ENCODE measurements around the gene UST. TPM values are rescaled to one million over a fixed set of nuclear protein-coding genes. Genes with fewer than 3 reads are reported as not detected.
A peak's percentile ranks its signal among the peaks of the same experiment; 100 is the strongest.

The UST gene
- total RNA-seq, 1 donor = 36.1 TPM

GRCh38 chr6:148831531-148831930, 84.7 kb downstream of the UST start:
- peak; percentile 90 for DNase-seq (ENCODE audit: low read depth)
- no peak overlapping the region for H3K4me3 ChIP-seq (ENCODE audit: low read depth, low read length)
- no peak for TF ChIP-seq CTCF (IDR thresholded peaks at IDR 0.05; ENCODE audit: insufficient read depth, low read length)

GRCh38 chr6:148835920-148836441, 89.2 kb downstream of the UST start:
- H3K4me3 ChIP-seq (ENCODE audit: low read depth, low read length) = no peak overlapping the region
- DNase-seq (ENCODE audit: low read depth) = peak; percentile 86
- TF ChIP-seq CTCF (IDR thresholded peaks at IDR 0.05; ENCODE audit: insufficient read depth, low read length) = no peak

GRCh38 chr6:148836751-148837150, 89.9 kb downstream of the UST start:
- no peak overlapping the region for H3K4me3 ChIP-seq (ENCODE audit: low read depth, low read length)
- DNase-seq (ENCODE audit: low read depth) = no peak
- no peak for TF ChIP-seq CTCF (IDR thresholded peaks at IDR 0.05; ENCODE audit: insufficient read depth, low read length)

GRCh38 chr6:148837941-148838340, 91.1 kb downstream of the UST start:
- no peak for DNase-seq (ENCODE audit: low read depth)
- no peak overlapping the region for H3K4me3 ChIP-seq (ENCODE audit: low read depth, low read length)
- no peak for TF ChIP-seq CTCF (IDR thresholded peaks at IDR 0.05; ENCODE audit: insufficient read depth, low read length)

GRCh38 chr6:148839044-148839443, 92.2 kb downstream of the UST start:
- DNase-seq (ENCODE audit: low read depth) = no peak
- H3K4me3 ChIP-seq (ENCODE audit: low read depth, low read length) = no peak overlapping the region
- TF ChIP-seq CTCF (IDR thresholded peaks at IDR 0.05; ENCODE audit: insufficient read depth, low read length) = no peak

- H3K4me3 ChIP-seq (ENCODE audit: low read depth, low read length) = no peak overlapping the region
- no peak for DNase-seq (ENCODE audit: low read depth)
- no peak for TF ChIP-seq CTCF (IDR thresholded peaks at IDR 0.05; ENCODE audit: insufficient read depth, low read length)
These were observed 93.4 kb downstream of the UST start for GRCh38 chr6:148840256-148840655.

Data from fibroblast of the aortic adventitia (primary cell).